SH-SY5Y (cell line): ENCODE data around the gene UBE2N.

Experiments
- GATA2 ChIP-seq: IDR thresholded peaks from 2 replicates; pipeline ENCODE4 v1.6.1; 2011; ENCODE audit warnings: mild to moderate bottlenecking, low read depth, low read length
- GATA3 ChIP-seq: IDR thresholded peaks from 2 replicates; pipeline ENCODE4 v1.6.1; 2011; ENCODE audit warnings: low read depth, mild to moderate bottlenecking, low read length, moderate library complexity

- TF ChIP-seq GATA2 (no peak), GATA3 (no peak)
These were observed 34.4 kb downstream of the UBE2N start for GRCh38 chr12:93407054-93407962.
